K562 (cell line): Measurements from ENCODE around the gene RBM44.

Experiments
- CBFB ChIP-seq: sonication (generic); formaldehyde crosslinking; IDR thresholded peaks from 2 replicates; pipeline ENCODE4 v1.4.0; 2020; ENCODE audit warnings: mild to moderate bottlenecking, missing genetic modification reagents
- SAFB2 ChIP-seq: fragments of 200-400 bp; formaldehyde crosslinking; IDR thresholded peaks from 2 replicates; pipeline ENCODE4 v1.6.1; 2018; ENCODE audit warnings: borderline replicate concordance, low read length, low read depth, moderate library complexity; ENCODE audit not compliant: severe bottlenecking
- TF ChIP-seq, protein P1 (sequence below): fragments of 450-650 bp; IDR thresholded peaks from 2 replicates; pipeline ENCODE4 v1.7.1; 2018; ENCODE audit warnings: mild to moderate bottlenecking, low read depth; ENCODE audit not compliant: partially characterized antibody
- TF ChIP-seq, protein P2 (sequence below), 3 experiments: IDR thresholded peaks in 2 of 3; conservative IDR thresholded peaks in 1 of 3; 2 replicates each; pipeline ENCODE4 v1.5.1; 2011 to 2012; ENCODE audit warnings: low read length in 3 of 3, mild to moderate bottlenecking in 3 of 3, control low read depth in 2 of 3, improper control_type of control experiment in 1 of 3, inconsistent platforms in 1 of 3, low read depth in 1 of 3, mixed read lengths in 1 of 3, moderate library complexity in 1 of 3; ENCODE audit not compliant: insufficient read depth in 2 of 3

DNA sequence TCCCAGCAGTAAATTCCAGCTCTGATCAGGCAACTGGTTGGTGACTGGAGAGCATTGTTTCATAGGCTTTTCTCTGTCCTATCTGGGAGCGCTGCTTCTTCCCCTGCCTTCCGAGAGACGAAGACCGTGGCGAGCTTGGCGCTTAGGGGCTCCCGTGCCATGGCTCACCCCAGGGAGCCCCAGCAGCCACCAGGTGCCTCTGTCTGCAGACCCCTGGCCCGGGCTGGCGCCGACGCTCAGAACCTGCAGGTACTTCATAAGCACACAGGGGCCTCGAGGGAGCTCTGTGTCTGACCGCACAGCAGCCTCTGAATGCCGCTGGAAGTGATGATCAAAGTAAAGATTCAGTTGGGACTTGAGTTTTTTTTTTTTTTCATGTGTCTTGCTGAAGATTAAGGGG is 19.1 kb upstream of the RBM44 start:
- TF ChIP-seq SAFB2 (no peak), CBFB (CRISPR knock-in tag) (no peak)
- TF ChIP-seq, protein P1, sequence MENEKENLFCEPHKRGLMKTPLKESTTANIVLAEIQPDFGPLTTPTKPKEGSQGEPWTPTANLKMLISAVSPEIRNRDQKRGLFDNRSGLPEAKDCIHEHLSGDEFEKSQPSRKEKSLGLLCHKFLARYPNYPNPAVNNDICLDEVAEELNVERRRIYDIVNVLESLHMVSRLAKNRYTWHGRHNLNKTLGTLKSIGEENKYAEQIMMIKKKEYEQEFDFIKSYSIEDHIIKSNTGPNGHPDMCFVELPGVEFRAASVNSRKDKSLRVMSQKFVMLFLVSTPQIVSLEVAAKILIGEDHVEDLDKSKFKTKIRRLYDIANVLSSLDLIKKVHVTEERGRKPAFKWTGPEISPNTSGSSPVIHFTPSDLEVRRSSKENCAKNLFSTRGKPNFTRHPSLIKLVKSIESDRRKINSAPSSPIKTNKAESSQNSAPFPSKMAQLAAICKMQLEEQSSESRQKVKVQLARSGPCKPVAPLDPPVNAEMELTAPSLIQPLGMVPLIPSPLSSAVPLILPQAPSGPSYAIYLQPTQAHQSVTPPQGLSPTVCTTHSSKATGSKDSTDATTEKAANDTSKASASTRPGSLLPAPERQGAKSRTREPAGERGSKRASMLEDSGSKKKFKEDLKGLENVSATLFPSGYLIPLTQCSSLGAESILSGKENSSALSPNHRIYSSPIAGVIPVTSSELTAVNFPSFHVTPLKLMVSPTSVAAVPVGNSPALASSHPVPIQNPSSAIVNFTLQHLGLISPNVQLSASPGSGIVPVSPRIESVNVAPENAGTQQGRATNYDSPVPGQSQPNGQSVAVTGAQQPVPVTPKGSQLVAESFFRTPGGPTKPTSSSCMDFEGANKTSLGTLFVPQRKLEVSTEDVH = no peak
- TF ChIP-seq, protein P2, sequence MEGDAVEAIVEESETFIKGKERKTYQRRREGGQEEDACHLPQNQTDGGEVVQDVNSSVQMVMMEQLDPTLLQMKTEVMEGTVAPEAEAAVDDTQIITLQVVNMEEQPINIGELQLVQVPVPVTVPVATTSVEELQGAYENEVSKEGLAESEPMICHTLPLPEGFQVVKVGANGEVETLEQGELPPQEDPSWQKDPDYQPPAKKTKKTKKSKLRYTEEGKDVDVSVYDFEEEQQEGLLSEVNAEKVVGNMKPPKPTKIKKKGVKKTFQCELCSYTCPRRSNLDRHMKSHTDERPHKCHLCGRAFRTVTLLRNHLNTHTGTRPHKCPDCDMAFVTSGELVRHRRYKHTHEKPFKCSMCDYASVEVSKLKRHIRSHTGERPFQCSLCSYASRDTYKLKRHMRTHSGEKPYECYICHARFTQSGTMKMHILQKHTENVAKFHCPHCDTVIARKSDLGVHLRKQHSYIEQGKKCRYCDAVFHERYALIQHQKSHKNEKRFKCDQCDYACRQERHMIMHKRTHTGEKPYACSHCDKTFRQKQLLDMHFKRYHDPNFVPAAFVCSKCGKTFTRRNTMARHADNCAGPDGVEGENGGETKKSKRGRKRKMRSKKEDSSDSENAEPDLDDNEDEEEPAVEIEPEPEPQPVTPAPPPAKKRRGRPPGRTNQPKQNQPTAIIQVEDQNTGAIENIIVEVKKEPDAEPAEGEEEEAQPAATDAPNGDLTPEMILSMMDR (IDR thresholded peaks at IDR 0.05 in 2 of 3, conservative IDR thresholded peaks at IDR 0.05 in 1 of 3; ENCODE audit: insufficient read depth in 2 of 3, low read depth in 1 of 3, low read length in 3 of 3) = no peak
